T-cell (primary cell): ENCODE results near the gene SLC8A1. TPM values are rescaled to one million over a fixed set of nuclear protein-coding genes. Genes with fewer than 3 reads are reported as not detected.

Source experiments
- ATAC-seq, 4 experiments: fragments of 200-7000 bp in 3 of 4; fragments of 150-1000 bp in 1 of 4; cut with Tn5 transposase; replicated peaks in 1 of 4; 1 replicate in 3 of 4; 2 replicates in 1 of 4; pipeline ENCODE4 v1.10.0; 2021; ENCODE audit warnings: moderate library complexity in 3 of 4, mild to moderate bottlenecking in 2 of 4, moderate number of reproducible peaks in 1 of 4
- CTCF ChIA-PET, 2 donors: fragments of 300-600 bp; sonication (Branson Sonifier 250); formaldehyde crosslinking; loops; one replicate each; lab custom pipeline; 2022; ENCODE audit warnings: antibody characterized with exemption in 2 of 2; lab: Charles Lee
- POLR2A ChIA-PET, 2 donors: fragments of 300-600 bp; sonication (Branson Sonifier 250); formaldehyde crosslinking; loops; one replicate each; lab custom pipeline; 2022; ENCODE audit warnings: antibody characterized with exemption in 2 of 2; lab: Charles Lee
- DNase-seq, 35 experiments: peaks; one replicate each; pipeline versions ENCODE4 v3.0.0 to v3.0.0-alpha.2; 2013 to 2023
- H3K27ac ChIP-seq: one replicate; pipeline ENCODE4 v1.5.1; 2013; ENCODE audit warnings: low read length
- H3K27me3 ChIP-seq, 2 experiments: replicated peaks in 1 of 2; 1 replicate in 1 of 2; 2 replicates in 1 of 2; pipeline versions ENCODE4 v1.6.1 to v1.7.0; 2013; ENCODE audit warnings: low read length in 1 of 2, mixed read lengths in 1 of 2; ENCODE audit not compliant: control insufficient read depth in 2 of 2, insufficient read depth in 2 of 2; ENCODE audit errors: extremely low read depth in 1 of 2
- H3K36me3 ChIP-seq, 2 donors: 1 replicate in 1 of 2; 2 replicates in 1 of 2; pipeline versions ENCODE4 v1.6.1 to v1.7.0; 2013; ENCODE audit warnings: low read length in 1 of 2; ENCODE audit not compliant: control insufficient read depth in 2 of 2, insufficient read depth in 1 of 2; ENCODE audit errors: extremely low read depth in 1 of 2
- H3K4me1 ChIP-seq, 2 experiments: 1 replicate in 1 of 2; 2 replicates in 1 of 2; pipeline versions ENCODE4 v1.6.1 to v1.7.0; 2013; ENCODE audit warnings: low read length in 2 of 2, mixed read lengths in 1 of 2; ENCODE audit not compliant: insufficient read depth in 2 of 2, control insufficient read depth in 1 of 2; ENCODE audit errors: extremely low read depth in 1 of 2
- H3K4me3 ChIP-seq, 2 donors: 1 replicate in 1 of 2; 2 replicates in 1 of 2; pipeline versions ENCODE4 v1.5.1 to v1.7.0; 2013; ENCODE audit warnings: mild to moderate bottlenecking in 2 of 2, low read length in 1 of 2, moderate library complexity in 1 of 2; ENCODE audit not compliant: control insufficient read depth in 1 of 2; ENCODE audit errors: extremely low read depth in 1 of 2
- H3K9me3 ChIP-seq: 2 replicates; pipeline ENCODE4 v1.7.0; 2013
- H3K27ac Mint-ChIP-seq, 2 donors: one replicate each; pipeline ENCODE4 v1.8.0; 2020 to 2021; ENCODE audit warnings: mild to moderate bottlenecking in 2 of 2, mixed read lengths in 2 of 2
- H3K27me3 Mint-ChIP-seq, 2 donors: one replicate each; pipeline ENCODE4 v1.8.0; 2021 to 2022; ENCODE audit warnings: mixed read lengths in 2 of 2
- H3K36me3 Mint-ChIP-seq: one replicate; pipeline ENCODE4 v1.8.0; 2021; ENCODE audit warnings: mixed read lengths
- H3K4me1 Mint-ChIP-seq, 3 donors: one replicate each; pipeline ENCODE4 v1.8.0; 2020 to 2022; ENCODE audit warnings: mixed read lengths in 3 of 3, mild to moderate bottlenecking in 1 of 3
- H3K4me3 Mint-ChIP-seq, 3 donors: one replicate each; pipeline ENCODE4 v1.8.0; 2020 to 2022; ENCODE audit warnings: mild to moderate bottlenecking in 3 of 3, mixed read lengths in 3 of 3, moderate library complexity in 3 of 3
- H3K9me3 Mint-ChIP-seq, 3 donors: one replicate each; pipeline ENCODE4 v1.8.0; 2020 to 2022; ENCODE audit warnings: mixed read lengths in 3 of 3
- WGBS: methylation state at CpG from one replicate; pipeline ENCODE4 v1.1.5; 2013; ENCODE audit warnings: missing lambda C conversion rate; ENCODE audit not compliant: insufficient coverage; 5-methylcytosine and 5-hydroxymethylcytosine counted together
- total RNA-seq, 35 experiments: library from RNA in 6 of 35; stranded (reverse) in 6 of 35; fragments of 120-200 nt in 1 of 35; gene quantifications; one replicate each; pipeline versions ENCODE4 v1.2.1 to v1.2.4 and lab custom pipeline; 2013 to 2026

Gene SLC8A1
- total RNA-seq, 5 donors from 2014 or later (not counting 1 experiment from before 2014, with no cell fraction given) = 0.09 to 0.35 (median 0.13) TPM

DNA sequence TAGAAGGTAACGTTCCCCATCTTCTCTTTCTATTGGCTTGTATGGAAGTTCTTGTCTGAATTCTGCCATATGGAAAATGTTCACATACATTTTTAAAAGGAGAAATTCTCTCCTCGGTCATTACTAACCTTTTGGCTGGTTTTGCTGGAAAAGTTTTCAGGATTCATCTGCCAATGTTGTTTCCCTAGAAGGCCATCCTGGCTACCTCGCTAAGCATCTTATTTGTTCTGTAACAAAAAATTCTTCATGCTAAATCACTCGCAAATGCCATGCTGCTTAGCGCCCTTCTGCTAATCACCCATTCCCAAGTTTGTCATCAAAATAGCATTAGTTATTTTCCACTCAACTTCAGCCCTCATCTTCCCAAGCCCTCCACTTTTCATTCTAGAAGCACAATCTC is 262.0 kb downstream of the SLC8A1 start:
- POLR2A ChIA-PET = no interaction called here
- Histone ChIP-seq H3K27me3 (no peaks in the 10 kb centered on the region), H3K9me3 (no peaks in the 10 kb centered on the region), H3K4me1 (no peaks in the 10 kb centered on the region), H3K36me3 (no peaks in the 10 kb centered on the region), H3K27ac (no peak overlapping the region), H3K4me3 (no peak overlapping the region)
- no peak overlapping the region for H3K27ac Mint-ChIP-seq
- H3K4me3 Mint-ChIP-seq = no peak overlapping the region
- H3K36me3 Mint-ChIP-seq = no peaks in the 10 kb centered on the region
- ATAC-seq (no peak), DNase-seq (no peak)
- 85% methylated on average over 4 of the region's 5 CpGs for WGBS
- CTCF ChIA-PET = no interaction called here
- no peaks in the 10 kb centered on the region for H3K4me1 Mint-ChIP-seq
- H3K9me3 Mint-ChIP-seq = no peaks in the 10 kb centered on the region
- no peaks in the 10 kb centered on the region for H3K27me3 Mint-ChIP-seq

DNA sequence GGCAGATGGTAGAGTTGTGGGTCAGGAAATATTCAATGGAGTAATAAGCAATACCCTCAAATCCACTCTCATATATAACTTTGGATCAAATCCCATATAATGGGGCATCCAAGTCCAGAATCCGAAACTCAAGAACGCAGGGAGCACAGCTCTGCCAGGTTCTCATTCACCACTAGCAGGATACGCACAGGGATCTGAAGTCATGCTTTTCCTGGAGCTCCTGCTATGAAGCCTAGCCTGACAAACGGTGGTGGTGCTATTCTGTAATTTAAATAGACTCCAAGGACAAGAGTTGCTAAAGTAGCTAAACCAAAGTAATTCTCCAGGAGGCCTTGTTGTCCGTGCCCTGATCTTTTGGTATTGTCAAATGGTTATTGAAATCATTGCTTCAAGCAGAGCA is 264.8 kb downstream of the SLC8A1 start:
- H3K27me3 Mint-ChIP-seq = no peaks in the 10 kb centered on the region
- WGBS = 68% methylated on average over 4 of the region's 5 CpGs

GRCh38 chr2:40184551-40184950 is 267.3 kb downstream of the SLC8A1 start:
- peaks cover 0 to 3% (median 0%) of the 10 kb centered on the region in 3 donors for H3K9me3 Mint-ChIP-seq
- Histone ChIP-seq H3K9me3 (no peaks in the 10 kb centered on the region), H3K4me1 (no peaks in the 10 kb centered on the region), H3K27ac (no peak overlapping the region), H3K4me3 (no peak overlapping the region), H3K36me3 (no peaks in the 10 kb centered on the region), H3K27me3 (no peaks in the 10 kb centered on the region)
- DNase-seq (no peak), ATAC-seq (no peak)
- no peak overlapping the region for H3K27ac Mint-ChIP-seq
- CTCF ChIA-PET = no interaction called here
- POLR2A ChIA-PET = no interaction called here
- H3K36me3 Mint-ChIP-seq = no peaks in the 10 kb centered on the region
- 40% methylated on average over 1 of the region's 5 CpGs for WGBS
- H3K4me3 Mint-ChIP-seq = no peak overlapping the region
- no peaks in the 10 kb centered on the region for H3K27me3 Mint-ChIP-seq
- H3K4me1 Mint-ChIP-seq = no peaks in the 10 kb centered on the region

More for the DNA sequence above, 264.8 kb downstream of the SLC8A1 start:
- no peak overlapping the region for H3K4me3 ChIP-seq
- H3K9me3 Mint-ChIP-seq = no peaks in the 10 kb centered on the region
- H3K4me1 Mint-ChIP-seq = no peaks in the 10 kb centered on the region
- no peaks in the 10 kb centered on the region for H3K4me1 ChIP-seq
- CTCF ChIA-PET = no interaction called here
- no peaks in the 10 kb centered on the region for H3K36me3 ChIP-seq
- H3K27ac Mint-ChIP-seq = no peak overlapping the region
- no peaks in the 10 kb centered on the region for H3K9me3 ChIP-seq
- POLR2A ChIA-PET = no interaction called here
- ATAC-seq = no peak
- no peaks in the 10 kb centered on the region for H3K36me3 Mint-ChIP-seq
- no peak overlapping the region for H3K4me3 Mint-ChIP-seq
- no peak for DNase-seq
- no peaks in the 10 kb centered on the region for H3K27me3 ChIP-seq
- no peak overlapping the region for H3K27ac ChIP-seq

GRCh38 chr2:40181855-40182254 is 270.0 kb downstream of the SLC8A1 start:
- Mint-ChIP-seq H3K27ac (no peak overlapping the region), H3K27me3 (no peaks in the 10 kb centered on the region), H3K9me3 (peaks cover 0 to 3% (median 0%) of the 10 kb centered on the region in 3 donors), H3K4me1 (no peaks in the 10 kb centered on the region), H3K4me3 (no peak overlapping the region), H3K36me3 (no peaks in the 10 kb centered on the region)
- POLR2A ChIA-PET = no interaction called here
- no peak for DNase-seq
- no peak overlapping the region for H3K4me3 ChIP-seq
- H3K27me3 ChIP-seq = no peaks in the 10 kb centered on the region
- no peak overlapping the region for H3K27ac ChIP-seq
- CTCF ChIA-PET = no interaction called here
- ATAC-seq = no peak
- no peaks in the 10 kb centered on the region for H3K9me3 ChIP-seq
- peaks cover 0 to 4% of the 10 kb centered on the region in 2 experiments for H3K4me1 ChIP-seq
- no peaks in the 10 kb centered on the region for H3K36me3 ChIP-seq
- WGBS = 80% methylated on average over 1 of the region's 3 CpGs

GRCh38 chr2:40179801-40180200 is 272.1 kb downstream of the SLC8A1 start:
- WGBS = 90% methylated on average over 2 of the region's 2 CpGs
- Mint-ChIP-seq H3K27ac (no peak overlapping the region), H3K4me1 (no peaks in the 10 kb centered on the region), H3K4me3 (no peak overlapping the region), H3K9me3 (peaks cover 0 to 3% (median 0%) of the 10 kb centered on the region in 3 donors), H3K36me3 (no peaks in the 10 kb centered on the region), H3K27me3 (no peaks in the 10 kb centered on the region)
- H3K27me3 ChIP-seq = no peaks in the 10 kb centered on the region
- no peaks in the 10 kb centered on the region for H3K36me3 ChIP-seq
- H3K27ac ChIP-seq = no peak overlapping the region
- DNase-seq (no peak), ATAC-seq (no peak)
- H3K9me3 ChIP-seq = no peaks in the 10 kb centered on the region
- H3K4me1 ChIP-seq = peaks cover 0 to 4% of the 10 kb centered on the region in 2 experiments
- ChIA-PET CTCF (no interaction called here), POLR2A (no interaction called here)
- H3K4me3 ChIP-seq = no peak overlapping the region

DNA sequence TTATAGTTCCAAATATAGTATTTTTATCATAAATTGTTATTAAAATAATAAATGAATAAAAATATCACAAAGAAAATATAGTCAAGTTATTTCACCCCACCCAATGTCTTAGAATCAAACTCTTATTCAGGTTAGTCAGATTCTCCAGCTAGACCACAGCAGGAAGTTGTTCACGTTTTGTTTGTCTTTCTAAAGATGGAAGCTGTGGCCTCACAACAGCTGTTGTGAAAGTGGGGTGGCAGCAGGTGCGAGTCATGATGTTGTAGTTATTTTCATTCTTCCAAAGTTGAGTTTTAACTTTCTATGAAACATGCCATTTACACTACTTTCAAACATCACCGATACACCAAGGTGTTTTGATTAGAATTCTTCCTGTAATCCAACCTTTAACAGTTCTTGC is 272.9 kb downstream of the SLC8A1 start:
- H3K36me3 ChIP-seq = no peaks in the 10 kb centered on the region
- CTCF ChIA-PET = no interaction called here
- Mint-ChIP-seq H3K27me3 (no peaks in the 10 kb centered on the region), H3K36me3 (no peaks in the 10 kb centered on the region), H3K27ac (no peak overlapping the region), H3K4me3 (no peak overlapping the region), H3K9me3 (peaks cover 0 to 3% (median 0%) of the 10 kb centered on the region in 3 donors), H3K4me1 (no peaks in the 10 kb centered on the region)
- ATAC-seq = no peak
- no peak overlapping the region for H3K4me3 ChIP-seq
- POLR2A ChIA-PET = no interaction called here
- no peaks in the 10 kb centered on the region for H3K9me3 ChIP-seq
- peaks cover 0 to 4% of the 10 kb centered on the region in 2 experiments for H3K4me1 ChIP-seq
- no peak for DNase-seq
- WGBS = no CpG with 5 or more reads among the region's 3 CpGs
- H3K27ac ChIP-seq = no peak overlapping the region
- H3K27me3 ChIP-seq = no peaks in the 10 kb centered on the region
